Measurements from ENCODE around the gene TNNI3K.

DNA sequence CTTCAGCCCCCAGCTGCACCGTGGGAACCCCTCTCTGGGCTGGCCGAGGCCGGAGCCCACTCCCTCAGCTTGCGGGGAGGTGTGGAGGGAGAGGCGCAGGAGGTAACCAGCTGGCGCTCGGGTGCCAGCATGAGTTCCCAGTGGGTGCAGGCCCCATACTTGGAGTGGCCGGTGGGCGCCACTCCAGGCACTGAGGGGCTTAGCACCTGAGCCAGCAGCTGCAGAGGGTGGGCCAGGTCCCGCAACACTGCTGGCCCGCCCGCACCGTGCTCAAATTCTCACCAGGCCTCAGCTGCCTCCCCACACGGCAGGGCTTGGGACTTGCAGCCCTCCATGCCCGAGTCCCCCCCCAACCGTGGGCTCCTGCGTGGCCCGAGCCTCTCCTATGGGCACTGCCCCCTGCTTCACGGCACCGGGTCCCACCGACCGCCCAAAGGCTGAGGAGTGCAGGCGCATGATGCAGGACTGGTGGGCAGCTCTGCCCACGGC is 230.1 kb downstream of the TNNI3K start:
- no peak for TF ChIP-seq POLR2A (IDR thresholded peaks at IDR 0.05)
- TF ChIP-seq, protein P1, sequence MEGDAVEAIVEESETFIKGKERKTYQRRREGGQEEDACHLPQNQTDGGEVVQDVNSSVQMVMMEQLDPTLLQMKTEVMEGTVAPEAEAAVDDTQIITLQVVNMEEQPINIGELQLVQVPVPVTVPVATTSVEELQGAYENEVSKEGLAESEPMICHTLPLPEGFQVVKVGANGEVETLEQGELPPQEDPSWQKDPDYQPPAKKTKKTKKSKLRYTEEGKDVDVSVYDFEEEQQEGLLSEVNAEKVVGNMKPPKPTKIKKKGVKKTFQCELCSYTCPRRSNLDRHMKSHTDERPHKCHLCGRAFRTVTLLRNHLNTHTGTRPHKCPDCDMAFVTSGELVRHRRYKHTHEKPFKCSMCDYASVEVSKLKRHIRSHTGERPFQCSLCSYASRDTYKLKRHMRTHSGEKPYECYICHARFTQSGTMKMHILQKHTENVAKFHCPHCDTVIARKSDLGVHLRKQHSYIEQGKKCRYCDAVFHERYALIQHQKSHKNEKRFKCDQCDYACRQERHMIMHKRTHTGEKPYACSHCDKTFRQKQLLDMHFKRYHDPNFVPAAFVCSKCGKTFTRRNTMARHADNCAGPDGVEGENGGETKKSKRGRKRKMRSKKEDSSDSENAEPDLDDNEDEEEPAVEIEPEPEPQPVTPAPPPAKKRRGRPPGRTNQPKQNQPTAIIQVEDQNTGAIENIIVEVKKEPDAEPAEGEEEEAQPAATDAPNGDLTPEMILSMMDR (IDR thresholded peaks at IDR 0.05) = no peak
